ENCODE measurements around the gene ADAT1. TPM values are rescaled to one million over a fixed set of nuclear protein-coding genes. Genes with fewer than 3 reads are reported as not detected.

Gene ADAT1
- total and polyA plus RNA-seq, 7 experiments from 2014 or later, result 35.6 to 69.4 (median 47.4) TPM

- Histone ChIP-seq H3K9me3 (ENCODE audit: control insufficient read depth in 2 of 3, low read length in 3 of 3) (no peaks in the 10 kb centered on the region), H3K4me3 (ENCODE audit: low read length) (no peak overlapping the region), H3K36me3 (ENCODE audit: control insufficient read depth in 2 of 3, insufficient read depth in 3 of 3, low read length in 3 of 3) (peaks cover 41 to 91% (median 64%) of the 10 kb centered on the region in 3 experiments), H3K4me1 (ENCODE audit: control insufficient read depth in 2 of 2, insufficient read depth in 2 of 2, low read length in 2 of 2) (no peaks in the 10 kb centered on the region), H3K27ac (ENCODE audit: low read depth, low read length) (no peak overlapping the region), H3K27me3 (ENCODE audit: control insufficient read depth in 2 of 2, insufficient read depth in 2 of 2, low read length in 2 of 2) (no peaks in the 10 kb centered on the region)
- ATAC-seq (no peak), DNase-seq (no peak)
- intact Hi-C loops (cut with micrococcal nuclease), result no loop called here
- ChIA-PET POLR2A (interaction anchor here (0.9 to 2.1 kb wide), 2 partner anchors 10 to 13 kb away, joined by 3 to 16 read pairs; partner anchors contain the start of genes KARS1 and TERF2IP), CTCF (no interaction called here)
- Mint-ChIP-seq H3K9me3 (no peaks in the 10 kb centered on the region), H3K4me3 (no peak overlapping the region), H3K4me1 (peaks cover 8 to 16% (median 13%) of the 10 kb centered on the region in 7 donors), H3K27ac (peak overlapping the region in 2 of 9 donors; percentile 19 to 21), H3K27me3 (no peaks in the 10 kb centered on the region), H3K36me3 (peaks cover 15 to 65% (median 42%) of the 10 kb centered on the region in 5 donors)
Measured at GRCh38 chr16:75635036-75635435, 12.0 kb upstream of the ADAT1 start.

- Histone ChIP-seq H3K27me3 (ENCODE audit: control insufficient read depth in 2 of 2, insufficient read depth in 2 of 2, low read length in 2 of 2) (no peaks in the 10 kb centered on the region), H3K4me3 (ENCODE audit: low read length) (no peak overlapping the region), H3K9me3 (ENCODE audit: control insufficient read depth in 2 of 3, low read length in 3 of 3) (no peaks in the 10 kb centered on the region), H3K4me1 (ENCODE audit: control insufficient read depth in 2 of 2, insufficient read depth in 2 of 2, low read length in 2 of 2) (peaks cover 11% of the 10 kb centered on the region in 2 donors), H3K27ac (ENCODE audit: low read depth, low read length) (no peak overlapping the region), H3K36me3 (ENCODE audit: control insufficient read depth in 2 of 3, insufficient read depth in 3 of 3, low read length in 3 of 3) (peaks cover 44 to 94% (median 66%) of the 10 kb centered on the region in 3 experiments)
- Mint-ChIP-seq H3K27ac (no peak overlapping the region), H3K36me3 (peaks cover 19 to 73% (median 47%) of the 10 kb centered on the region in 5 donors), H3K4me3 (no peak overlapping the region), H3K27me3 (no peaks in the 10 kb centered on the region), H3K4me1 (peaks cover 15 to 24% (median 18%) of the 10 kb centered on the region in 7 donors), H3K9me3 (no peaks in the 10 kb centered on the region)
- DNase-seq (no peak), ATAC-seq (no peak)
- intact Hi-C loops (cut with micrococcal nuclease), result no loop called here
- ChIA-PET POLR2A (interaction anchor here (1.1 to 8.2 kb wide), 3 partner anchors 12 to 19 kb away, joined by 3 to 63 read pairs (median 3); partner anchors contain the start of genes KARS1 and TERF2IP), CTCF (no interaction called here)
Measured at GRCh38 chr16:75632857-75633256, 9.8 kb upstream of the ADAT1 start.

GRCh38 chr16:75630052-75630451, 7.0 kb upstream of the ADAT1 start:
- H3K36me3 Mint-ChIP-seq, result peaks cover 19 to 71% (median 55%) of the 10 kb centered on the region in 5 donors
- no peak for ATAC-seq
- H3K9me3 ChIP-seq (ENCODE audit: control insufficient read depth in 2 of 3, low read length in 3 of 3), result no peaks in the 10 kb centered on the region
- H3K4me1 ChIP-seq (ENCODE audit: control insufficient read depth in 2 of 2, insufficient read depth in 2 of 2, low read length in 2 of 2), result peaks cover 20 to 21% of the 10 kb centered on the region in 2 donors
- peak overlapping the region in 2 of 9 donors; percentile 14 to 57 for H3K27ac Mint-ChIP-seq
- intact Hi-C loops (cut with micrococcal nuclease), result no loop called here
- H3K9me3 Mint-ChIP-seq, result no peaks in the 10 kb centered on the region
- no peak overlapping the region for H3K4me3 Mint-ChIP-seq
- no peaks in the 10 kb centered on the region for H3K27me3 ChIP-seq (ENCODE audit: control insufficient read depth in 2 of 2, insufficient read depth in 2 of 2, low read length in 2 of 2)
- H3K27me3 Mint-ChIP-seq, result no peaks in the 10 kb centered on the region
- ChIA-PET CTCF (interaction anchor here (0.7 kb wide), 1 partner anchor 164 kb away, joined by 3 read pairs; no protein-coding TSS in a partner anchor), POLR2A (interaction anchor here (2.0 to 8.2 kb wide), 2 partner anchors 12 to 18 kb away, joined by 5 to 63 read pairs; partner anchors contain the start of genes KARS1 and TERF2IP)
- no peak for DNase-seq
- no peak overlapping the region for H3K27ac ChIP-seq (ENCODE audit: low read depth, low read length)
- peaks cover 23 to 40% (median 34%) of the 10 kb centered on the region in 7 donors for H3K4me1 Mint-ChIP-seq
- peaks cover 25 to 72% (median 48%) of the 10 kb centered on the region in 3 experiments for H3K36me3 ChIP-seq (ENCODE audit: control insufficient read depth in 2 of 3, insufficient read depth in 3 of 3, low read length in 3 of 3)
- no peak overlapping the region for H3K4me3 ChIP-seq (ENCODE audit: low read length)

GRCh38 chr16:75629132-75629531, 6.1 kb upstream of the ADAT1 start:
- no peaks in the 10 kb centered on the region for H3K9me3 ChIP-seq (ENCODE audit: control insufficient read depth in 2 of 3, low read length in 3 of 3)
- H3K9me3 Mint-ChIP-seq, result no peaks in the 10 kb centered on the region
- H3K27ac Mint-ChIP-seq, result peak overlapping the region; percentile 6 to 87 (median 76)
- H3K4me1 Mint-ChIP-seq, result peaks cover 23 to 49% (median 41%) of the 10 kb centered on the region in 7 donors
- no peak overlapping the region for H3K4me3 ChIP-seq (ENCODE audit: low read length)
- no peaks in the 10 kb centered on the region for H3K27me3 ChIP-seq (ENCODE audit: control insufficient read depth in 2 of 2, insufficient read depth in 2 of 2, low read length in 2 of 2)
- H3K27me3 Mint-ChIP-seq, result no peaks in the 10 kb centered on the region
- POLR2A ChIA-PET, result interaction anchor here (8.2 kb wide), 1 partner anchor 19 kb away, joined by 63 read pairs; the partner anchor contains the start of genes KARS1 and TERF2IP
- CTCF ChIA-PET, result no interaction called here
- no peak for ATAC-seq
- peak overlapping the region in 4 of 10 donors; percentile 11 to 55 (median 36) for H3K4me3 Mint-ChIP-seq
- no peak overlapping the region for H3K27ac ChIP-seq (ENCODE audit: low read depth, low read length)
- peaks cover 20 to 21% of the 10 kb centered on the region in 2 donors for H3K4me1 ChIP-seq (ENCODE audit: control insufficient read depth in 2 of 2, insufficient read depth in 2 of 2, low read length in 2 of 2)
- intact Hi-C loops (cut with micrococcal nuclease), result loop anchor here in 1 of 2 donors (10.0 kb wide), 3 partner anchors 484 to 964 kb away; partner anchors contain the start of genes RFWD3, WDR59 and ZFP1
- peaks cover 23 to 63% (median 42%) of the 10 kb centered on the region in 3 experiments for H3K36me3 ChIP-seq (ENCODE audit: control insufficient read depth in 2 of 3, insufficient read depth in 3 of 3, low read length in 3 of 3)
- no peak for DNase-seq
- peaks cover 17 to 68% (median 52%) of the 10 kb centered on the region in 5 donors for H3K36me3 Mint-ChIP-seq

- Histone ChIP-seq H3K4me1 (ENCODE audit: control insufficient read depth in 2 of 2, insufficient read depth in 2 of 2, low read length in 2 of 2) (peaks cover 21 to 23% of the 10 kb centered on the region in 2 donors), H3K4me3 (ENCODE audit: low read length) (no peak overlapping the region), H3K27ac (ENCODE audit: low read depth, low read length) (peak overlapping the region; percentile 48), H3K27me3 (ENCODE audit: control insufficient read depth in 2 of 2, insufficient read depth in 2 of 2, low read length in 2 of 2) (no peaks in the 10 kb centered on the region), H3K9me3 (ENCODE audit: control insufficient read depth in 2 of 3, low read length in 3 of 3) (no peaks in the 10 kb centered on the region), H3K36me3 (ENCODE audit: control insufficient read depth in 2 of 3, insufficient read depth in 3 of 3, low read length in 3 of 3) (peaks cover 18 to 55% (median 37%) of the 10 kb centered on the region in 3 experiments)
- peaks cover 23 to 52% (median 43%) of the 10 kb centered on the region in 7 donors for H3K4me1 Mint-ChIP-seq
- DNase-seq (no peak), ATAC-seq (no peak)
- H3K4me3 Mint-ChIP-seq, result peak overlapping the region in 8 of 10 donors; percentile 25 to 75 (median 52)
- intact Hi-C loops (cut with micrococcal nuclease), result loop anchor here in 1 of 2 donors (10.0 kb wide), 3 partner anchors 484 to 964 kb away; partner anchors contain the start of genes RFWD3, WDR59 and ZFP1
- peaks cover 12 to 64% (median 47%) of the 10 kb centered on the region in 5 donors for H3K36me3 Mint-ChIP-seq
- H3K27me3 Mint-ChIP-seq, result no peaks in the 10 kb centered on the region
- H3K9me3 Mint-ChIP-seq, result no peaks in the 10 kb centered on the region
- peak overlapping the region; percentile 52 to 92 (median 75) for H3K27ac Mint-ChIP-seq
- ChIA-PET POLR2A (interaction anchor here (0.6 to 8.2 kb wide), 4 partner anchors 8 to 194 kb away, joined by 3 to 63 read pairs (median 4); partner anchors contain the start of genes GABARAPL2, KARS1 and TERF2IP), CTCF (no interaction called here)
Measured at GRCh38 chr16:75628351-75628750, 5.3 kb upstream of the ADAT1 start.

GRCh38 chr16:75627851-75628250, 4.8 kb upstream of the ADAT1 start:
- Mint-ChIP-seq H3K27ac (peak overlapping the region; percentile 52 to 92 (median 75)), H3K9me3 (peaks cover 0 to 4% (median 0%) of the 10 kb centered on the region in 11 donors), H3K36me3 (peaks cover 12 to 60% (median 47%) of the 10 kb centered on the region in 5 donors), H3K4me3 (peak overlapping the region; percentile 13 to 75 (median 48)), H3K4me1 (peaks cover 23 to 57% (median 46%) of the 10 kb centered on the region in 7 donors), H3K27me3 (no peaks in the 10 kb centered on the region)
- Histone ChIP-seq H3K36me3 (ENCODE audit: control insufficient read depth in 2 of 3, insufficient read depth in 3 of 3, low read length in 3 of 3) (peaks cover 18 to 50% (median 32%) of the 10 kb centered on the region in 3 experiments), H3K27ac (ENCODE audit: low read depth, low read length) (peak overlapping the region; percentile 48), H3K4me3 (ENCODE audit: low read length) (no peak overlapping the region), H3K4me1 (ENCODE audit: control insufficient read depth in 2 of 2, insufficient read depth in 2 of 2, low read length in 2 of 2) (peaks cover 21 to 23% of the 10 kb centered on the region in 2 donors), H3K9me3 (ENCODE audit: control insufficient read depth in 2 of 3, low read length in 3 of 3) (no peaks in the 10 kb centered on the region), H3K27me3 (ENCODE audit: control insufficient read depth in 2 of 2, insufficient read depth in 2 of 2, low read length in 2 of 2) (no peaks in the 10 kb centered on the region)
- ChIA-PET CTCF (no interaction called here), POLR2A (interaction anchor here (0.6 to 8.2 kb wide), 4 partner anchors 9 to 194 kb away, joined by 3 to 63 read pairs (median 4); partner anchors contain the start of genes GABARAPL2, KARS1 and TERF2IP)
- intact Hi-C loops (cut with micrococcal nuclease), result loop anchor here in 1 of 2 donors (10.0 kb wide), 3 partner anchors 483 to 963 kb away; partner anchors contain the start of genes RFWD3, WDR59 and ZFP1
- ATAC-seq, result no peak
- peak in 4 of 9 donors; percentile 13 to 39 (median 26) for DNase-seq

Data from naive thymus-derived CD4-positive, alpha-beta T cell (primary cell).